GM12878 (cell line): Measurements from ENCODE around the gene RET. TPM values are rescaled to one million over a fixed set of nuclear protein-coding genes. Genes with fewer than 3 reads are reported as not detected.

ENCODE experiments used
- ATAC-seq: fragments of 200-7000 bp; cut with Tn5 transposase; 3 replicates; pipeline ENCODE4 v1.9.1; 2020; ENCODE audit warnings: mild to moderate bottlenecking, moderate library complexity
- BruUV-seq: library from RNA; stranded (reverse); fragments of 400-500 nt; replicated peaks from 2 replicates; lab custom pipeline; 2021; lab: Mats Ljungman, UMichigan
- CTCF ChIA-PET: fragments of 300-600 bp; sonication (Branson Sonifier 250); formaldehyde crosslinking; extraction: SDS; loops from one replicate; lab custom pipeline; 2021; ENCODE audit warnings: inconsistent platforms; lab: Yijun Ruan, JAX
- POLR2A ChIA-PET: fragments of 350-600 bp; formaldehyde crosslinking; extraction: SDS; loops from one replicate; lab custom pipeline; 2021; ENCODE audit warnings: inconsistent platforms; lab: Charles Lee
- RAD21 ChIA-PET: fragments of 300-600 bp; sonication (Branson Sonifier 250); formaldehyde crosslinking; loops from one replicate; lab custom pipeline; 2023; ENCODE audit warnings: antibody characterized with exemption; ENCODE audit not compliant: unreplicated experiment; lab: Charles Lee
- SMC1A ChIA-PET: fragments of 300-600 bp; sonication (Branson Sonifier 250); formaldehyde crosslinking; loops from one replicate; lab custom pipeline; 2023; ENCODE audit not compliant: unreplicated experiment, uncharacterized antibody; lab: Charles Lee
- DNase-seq: peaks from one replicate; pipeline ENCODE4 v3.0.0-alpha.2; 2011; ENCODE audit warnings: low read depth, low spot score
- FAIRE-seq: peaks from 3 replicates; lab custom pipeline; 2011; peaks lifted over from hg19 to GRCh38; lab: Jason Lieb, UNC
- H2AFZ ChIP-seq: 2 replicates; pipeline ENCODE4 v1.6.0; 2011; ENCODE audit warnings: low read depth, low read length, control low read depth; ENCODE audit not compliant: control insufficient read depth
- H3K27ac ChIP-seq: 2 replicates; pipeline ENCODE4 v1.5.1; 2011; ENCODE audit warnings: control low read depth; ENCODE audit not compliant: control insufficient read depth, insufficient read depth
- H3K27me3 ChIP-seq, 2 experiments: replicated peaks in 1 of 2; 2 replicates each; pipeline versions ENCODE4 v1.6.0 to v1.6.1; 2011; ENCODE audit warnings: low read length in 1 of 2; ENCODE audit not compliant: control insufficient read depth in 2 of 2, insufficient read depth in 2 of 2
- H3K36me3 ChIP-seq, 2 experiments: 2 replicates each; pipeline ENCODE4 v1.5.1; 2011; ENCODE audit warnings: low read length in 1 of 2; ENCODE audit not compliant: control insufficient read depth in 2 of 2, insufficient read depth in 2 of 2
- H3K4me1 ChIP-seq: 2 replicates; pipeline ENCODE4 v1.6.1; 2011; ENCODE audit warnings: mild to moderate bottlenecking, low read length, moderate library complexity, mixed read lengths; ENCODE audit not compliant: control insufficient read depth, insufficient read depth
- H3K4me2 ChIP-seq: 2 replicates; pipeline ENCODE4 v1.6.0; 2011; ENCODE audit warnings: control low read depth; ENCODE audit not compliant: control insufficient read depth, insufficient read depth
- H3K4me3 ChIP-seq: fragments of 200-600 bp; sonication (generic); 2 replicates; pipeline ENCODE4 v1.5.1; 2016
- H3K79me2 ChIP-seq: 2 replicates; pipeline ENCODE4 v1.6.0; 2011; ENCODE audit warnings: low read length; ENCODE audit not compliant: control insufficient read depth, insufficient read depth
- H3K9ac ChIP-seq: 2 replicates; pipeline ENCODE4 v1.8.0; 2011; ENCODE audit warnings: low read length, control low read depth, mixed read lengths; ENCODE audit not compliant: control insufficient read depth, insufficient read depth
- H3K9me3 ChIP-seq: replicated peaks from 3 replicates; pipeline ENCODE4 v1.5.1; 2011; ENCODE audit warnings: mild to moderate bottlenecking, low read length; ENCODE audit not compliant: control insufficient read depth, insufficient read depth
- H4K20me1 ChIP-seq: 2 replicates; pipeline ENCODE4 v1.6.0; 2011; ENCODE audit not compliant: control insufficient read depth, insufficient read depth
- EED ChIP-seq: sonication (generic); IDR thresholded peaks from 2 replicates; pipeline ENCODE4 v1.6.1; 2016; ENCODE audit warnings: antibody characterized with exemption, low read depth
- IKZF2 ChIP-seq, 2 experiments: fragments of 450-650 bp; IDR thresholded peaks; 2 replicates each; pipeline ENCODE4 v1.6.1; 2017; ENCODE audit warnings: mild to moderate bottlenecking in 2 of 2, moderate library complexity in 2 of 2
- JUNB ChIP-seq: IDR thresholded peaks from 2 replicates; pipeline ENCODE4 v1.6.1; 2016; ENCODE audit warnings: antibody characterized with exemption, mild to moderate bottlenecking
- RUNX3 ChIP-seq: IDR thresholded peaks from 2 replicates; pipeline ENCODE4 v1.6.1; 2012; ENCODE audit warnings: low read length, inconsistent platforms
- STAT3 ChIP-seq: IDR thresholded peaks from 2 replicates; pipeline ENCODE4 v1.6.1; 2011; ENCODE audit warnings: low read depth, low read length, improper control_type of control experiment
- WGBS: methylation state at CpG from one replicate; pipeline ENCODE4 v1.1.6; 2016; ENCODE audit warnings: low lambda C conversion rate; ENCODE audit not compliant: insufficient replicate concordance, insufficient coverage; ENCODE audit errors: missing lambda C conversion rate; 5-methylcytosine and 5-hydroxymethylcytosine counted together
- in situ Hi-C: fragments of 300-500 bp; cut with MboI; formaldehyde crosslinking; loops from 9 replicates; pipeline ENCODE4 v1.14.3; 2018; ENCODE audit warnings: mixed read lengths
- intact Hi-C: fragments of 100-400 bp; cut with micrococcal nuclease; formaldehyde crosslinking; loops from one replicate; pipeline ENCODE4 v1.14.2; 2022; ENCODE audit not compliant: unreplicated experiment
- polyA plus RNA-seq, 11 experiments: library from polyadenylated mRNA; depleted of rRNA in 4 of 11; unstranded in 6 of 11; stranded (reverse) in 5 of 11; fragments of >200 nt; fragmentation: Nextera tagmentation in 4 of 11; fragmentation: Illumina TruSeq in 1 of 11; extraction: Ambion mirVana in 4 of 11; extraction: Trizol in 1 of 11; gene quantifications; 1 replicate in 1 of 11; 2 replicates in 10 of 11; pipeline versions ENCODE4 v1.2.1 to v1.2.3, GENCODE V29; 2011 to 2016; ENCODE audit warnings: inconsistent platforms in 2 of 11, missing spikeins in 2 of 11, low read depth in 1 of 11
- total RNA-seq, 4 experiments: library from RNA; depleted of rRNA in 3 of 4; stranded (reverse); fragments of >200 nt in 3 of 4; fragmentation: Illumina TruSeq in 1 of 4; extraction: Trizol in 1 of 4; gene quantifications; 2 replicates each; pipeline versions ENCODE4 v1.2.1 to v1.2.3, GENCODE V29; 2013 to 2021
- TF ChIP-seq, protein P1 (sequence below): IDR thresholded peaks from 2 replicates; pipeline ENCODE4 v1.6.1; 2012; ENCODE audit warnings: low read depth, low read length, improper control_type of control experiment
- TF ChIP-seq, protein P2 (sequence below): IDR thresholded peaks from 2 replicates; pipeline ENCODE4 v1.6.1; 2012; ENCODE audit warnings: low read length, inconsistent platforms

The RET gene
- total and polyA plus RNA-seq, 10 of the 15 experiments (the other 5 are each of a cell fraction or from before 2014, with no cell fraction given): not detected

GRCh38 chr10:43128958-43129706, 52.3 kb downstream of the RET start:
- in situ Hi-C loops: loop anchor here (25.0 kb wide), 2 partner anchors 283 to 492 kb away; partner anchors contain the start of genes HNRNPF and ZNF33B

More at GRCh38 chr10:43128958-43129706, 52.3 kb downstream of the RET start:
- CTCF ChIA-PET: interaction anchor here (0.9 to 1.7 kb wide), 2 partner anchors 8 to 76 kb away, joined by 3 to 7 read pairs; no protein-coding TSS in a partner anchor
- TF ChIP-seq EED (0 out of 2 replicates have a peak, but pooled peaks have one; percentile 27), JUNB (peak; percentile 32; the same call in 1 of the 2 replicates), STAT3 (no peak), RUNX3 (peak; percentile 88), IKZF2 (IDR thresholded peaks at IDR 0.05) (peak in 1 of 2 experiments; percentile 39; a peak in 1 of 4 replicates)
- TF ChIP-seq, protein P1, sequence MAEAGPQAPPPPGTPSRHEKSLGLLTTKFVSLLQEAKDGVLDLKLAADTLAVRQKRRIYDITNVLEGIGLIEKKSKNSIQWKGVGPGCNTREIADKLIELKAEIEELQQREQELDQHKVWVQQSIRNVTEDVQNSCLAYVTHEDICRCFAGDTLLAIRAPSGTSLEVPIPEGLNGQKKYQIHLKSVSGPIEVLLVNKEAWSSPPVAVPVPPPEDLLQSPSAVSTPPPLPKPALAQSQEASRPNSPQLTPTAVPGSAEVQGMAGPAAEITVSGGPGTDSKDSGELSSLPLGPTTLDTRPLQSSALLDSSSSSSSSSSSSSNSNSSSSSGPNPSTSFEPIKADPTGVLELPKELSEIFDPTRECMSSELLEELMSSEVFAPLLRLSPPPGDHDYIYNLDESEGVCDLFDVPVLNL: no peak
- TF ChIP-seq, protein P2, sequence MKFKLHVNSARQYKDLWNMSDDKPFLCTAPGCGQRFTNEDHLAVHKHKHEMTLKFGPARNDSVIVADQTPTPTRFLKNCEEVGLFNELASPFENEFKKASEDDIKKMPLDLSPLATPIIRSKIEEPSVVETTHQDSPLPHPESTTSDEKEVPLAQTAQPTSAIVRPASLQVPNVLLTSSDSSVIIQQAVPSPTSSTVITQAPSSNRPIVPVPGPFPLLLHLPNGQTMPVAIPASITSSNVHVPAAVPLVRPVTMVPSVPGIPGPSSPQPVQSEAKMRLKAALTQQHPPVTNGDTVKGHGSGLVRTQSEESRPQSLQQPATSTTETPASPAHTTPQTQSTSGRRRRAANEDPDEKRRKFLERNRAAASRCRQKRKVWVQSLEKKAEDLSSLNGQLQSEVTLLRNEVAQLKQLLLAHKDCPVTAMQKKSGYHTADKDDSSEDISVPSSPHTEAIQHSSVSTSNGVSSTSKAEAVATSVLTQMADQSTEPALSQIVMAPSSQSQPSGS: peak; percentile 12; the same call in 1 of the 2 replicates
- RAD21 ChIA-PET: interaction anchor here (0.7 to 1.2 kb wide), 3 partner anchors 8 to 23 kb away, joined by 3 to 6 read pairs (median 3); no protein-coding TSS in a partner anchor
- no peaks in the 10 kb centered on the region for H3K27me3 ChIP-seq
- no peaks in the 10 kb centered on the region for H3K36me3 ChIP-seq
- no peak for DNase-seq
- FAIRE-seq: no peak
- POLR2A ChIA-PET: interaction anchor here (0.8 to 0.9 kb wide), 2 partner anchors 9 to 10 kb away, joined by 3 to 4 read pairs; partner anchors contain the start of gene CSGALNACT2
- H4K20me1 ChIP-seq: no peaks in the 10 kb centered on the region
- H3K79me2 ChIP-seq: no peaks in the 10 kb centered on the region
- BruUV-seq: no TSS peak
- SMC1A ChIA-PET: interaction anchor here (2.8 kb wide), 1 partner anchor 11 kb away, joined by 7 read pairs; no protein-coding TSS in a partner anchor
- H3K4me3 ChIP-seq: no peak overlapping the region
- WGBS: 61% methylated on average over 6 of the region's 6 CpGs
- peak; percentile 69 for ATAC-seq
- no peak overlapping the region for H3K9ac ChIP-seq
- intact Hi-C loops: no loop called here
- peaks cover 25% of the 10 kb centered on the region for H3K4me1 ChIP-seq
- peak overlapping the region; percentile 62 for H3K4me2 ChIP-seq
- H3K9me3 ChIP-seq: no peaks in the 10 kb centered on the region
- peak overlapping the region; percentile 73 for H2AFZ ChIP-seq
- no peak overlapping the region for H3K27ac ChIP-seq
